Spleen (tissue), 11 donors: ENCODE data around the gene PRKAB1. TPM values are rescaled to one million over a fixed set of nuclear protein-coding genes. Genes with fewer than 3 reads are reported as not detected.

Experiments
- DNase-seq: peaks from one replicate; pipeline ENCODE4 v3.0.0-alpha.2; 2020
- H3K27ac ChIP-seq, 8 donors: fragments of 200-600 bp; sonication (generic) in 7 of 8; 1 replicate in 4 of 8; 2 replicates in 4 of 8; pipeline versions ENCODE4 v1.5.0 to v1.8.0; 2016 to 2021; ENCODE audit warnings: inconsistent platforms in 4 of 8, mild to moderate bottlenecking in 4 of 8, moderate library complexity in 1 of 8
- H3K27me3 ChIP-seq, 7 donors: fragments of 200-600 bp; sonication (generic) in 6 of 7; replicated peaks in 1 of 7; 1 replicate in 4 of 7; 2 replicates in 3 of 7; pipeline versions ENCODE4 v1.5.0 to v1.8.0; 2016 to 2021; ENCODE audit warnings: inconsistent platforms in 3 of 7, mild to moderate bottlenecking in 1 of 7
- H3K36me3 ChIP-seq, 6 donors: fragments of 200-600 bp; sonication (generic) in 5 of 6; 1 replicate in 4 of 6; 2 replicates in 2 of 6; pipeline versions ENCODE4 v1.5.0 to v1.8.0; 2016 to 2021; ENCODE audit warnings: inconsistent platforms in 2 of 6
- H3K4me1 ChIP-seq, 6 donors: fragments of 200-600 bp; sonication (generic) in 5 of 6; 1 replicate in 3 of 6; 2 replicates in 3 of 6; pipeline versions ENCODE4 v1.5.0 to v1.8.0; 2016 to 2021; ENCODE audit warnings: inconsistent platforms in 3 of 6
- H3K4me3 ChIP-seq, 8 donors: fragments of 200-600 bp; sonication (generic) in 7 of 8; 1 replicate in 4 of 8; 2 replicates in 4 of 8; pipeline versions ENCODE4 v1.5.0 to v1.8.0; 2016 to 2021; ENCODE audit warnings: inconsistent platforms in 4 of 8, mild to moderate bottlenecking in 4 of 8, moderate library complexity in 2 of 8
- H3K9me3 ChIP-seq, 8 donors: fragments of 200-600 bp; sonication (generic) in 7 of 8; 1 replicate in 4 of 8; 2 replicates in 4 of 8; pipeline versions ENCODE4 v1.5.0 to v1.8.0; 2016 to 2021; ENCODE audit warnings: inconsistent platforms in 4 of 8
- POLR2A ChIP-seq, 3 donors: fragments of 450-650 bp; IDR thresholded peaks; one replicate each; pipeline ENCODE4 v1.5.1; 2017; ENCODE audit warnings: antibody characterized with exemption in 3 of 3, mild to moderate bottlenecking in 1 of 3
- POLR2AphosphoS5 ChIP-seq, 3 donors: sonication (generic); formaldehyde crosslinking; IDR thresholded peaks; one replicate each; pipeline ENCODE4 v1.5.1; 2017; ENCODE audit warnings: antibody characterized with exemption in 3 of 3
- WGBS, 5 donors: extraction: QIAGEN DNeasy Blood & Tissue Kit in 3 of 5; methylation state at CpG; one replicate each; pipeline versions ENCODE4 v1.1.5 to v1.1.7; 2013 to 2018; 5-methylcytosine and 5-hydroxymethylcytosine counted together
- intact Hi-C: fragments of 100-400 bp; cut with DNase I; formaldehyde crosslinking; loops from one replicate; pipeline ENCODE4 v1.15.0; 2023; ENCODE audit warnings: low total_unique reads
- polyA plus RNA-seq, 3 donors: library from polyadenylated mRNA; stranded (reverse); fragments of 200-250 nt; gene quantifications; one replicate each; pipeline ENCODE4 v1.2.1, GENCODE V29; 2013
- total RNA-seq, 7 donors: library from RNA; depleted of rRNA in 3 of 7; stranded (reverse); fragments of >200 nt in 3 of 7; fragmentation: NEBNext Ultra II Directional in 4 of 7; extraction: Animal tissue kit (Norgen Biotek cat#: 25700) in 4 of 7; gene quantifications; one replicate each; pipeline versions ENCODE4 v1.1.0 to v1.2.1, GENCODE V29; 2016 to 2021
- TF ChIP-seq, protein P1 (sequence below), 11 experiments: fragments of 200-600 bp in 7 of 11; fragments of 450-650 bp in 4 of 11; sonication (generic) in 4 of 11; IDR thresholded peaks in 8 of 11; conservative IDR thresholded peaks in 3 of 11; 1 replicate in 7 of 11; 2 replicates in 4 of 11; pipeline versions ENCODE4 v1.4.0 to v1.8.0; 2016 to 2021; ENCODE audit warnings: antibody characterized with exemption in 11 of 11, inconsistent platforms in 4 of 11, mild to moderate bottlenecking in 1 of 11
- donor health status: healthy with polysubstance abuse.
- donor health status: DM: no; HTN: no; CAD: no; lungs with moderate emphysema.
- donor health status: DM: no; HTN: no; CAD: no.
- donor health status: Bipolar disorder and iron deficiency.
- donor health status: healthy.
- donor health status: DM: no; HTN: no; CAD: no.
- donor health status: DM: yes; HTN: yes; CAD: no.

PRKAB1 gene
- total and polyA plus RNA-seq, 10 donors: 28.3 to 69.2 (median 42.5) TPM

DNA sequence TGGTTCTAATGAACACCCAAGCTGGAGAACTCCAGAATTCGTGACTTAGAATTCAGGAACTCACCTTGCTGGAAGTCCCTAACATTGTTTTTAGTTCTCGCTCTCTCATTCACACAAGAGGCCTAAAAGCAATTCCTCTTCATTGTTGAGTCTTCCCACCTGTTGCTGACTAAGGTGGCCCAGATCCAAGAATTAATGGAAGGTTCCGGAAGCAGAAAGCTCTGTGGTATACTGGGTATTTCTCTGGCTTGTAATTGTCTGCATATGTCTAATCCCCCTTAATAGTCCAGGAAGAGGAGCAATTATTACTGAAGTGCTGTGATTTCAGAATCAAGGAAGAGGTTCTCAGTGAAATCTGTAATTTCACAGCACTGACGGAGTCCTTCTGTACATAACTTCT, 43.0 kb upstream of the PRKAB1 start:
- Histone ChIP-seq H3K27ac (no peak overlapping the region), H3K9me3 (no peaks in the 10 kb centered on the region), H3K4me3 (no peak overlapping the region), H3K36me3 (no peaks in the 10 kb centered on the region), H3K4me1 (no peaks in the 10 kb centered on the region), H3K27me3 (peaks cover 0 to 14% (median 0%) of the 10 kb centered on the region in 7 donors)
- WGBS, 5 donors: 60 to 81% (median 74%) methylated on average over 4 of the region's 4 CpGs
- no peak for TF ChIP-seq POLR2A (IDR thresholded peaks at IDR 0.05)
- no peak for TF ChIP-seq POLR2AphosphoS5 (IDR thresholded peaks at IDR 0.05)
- TF ChIP-seq, protein P1, sequence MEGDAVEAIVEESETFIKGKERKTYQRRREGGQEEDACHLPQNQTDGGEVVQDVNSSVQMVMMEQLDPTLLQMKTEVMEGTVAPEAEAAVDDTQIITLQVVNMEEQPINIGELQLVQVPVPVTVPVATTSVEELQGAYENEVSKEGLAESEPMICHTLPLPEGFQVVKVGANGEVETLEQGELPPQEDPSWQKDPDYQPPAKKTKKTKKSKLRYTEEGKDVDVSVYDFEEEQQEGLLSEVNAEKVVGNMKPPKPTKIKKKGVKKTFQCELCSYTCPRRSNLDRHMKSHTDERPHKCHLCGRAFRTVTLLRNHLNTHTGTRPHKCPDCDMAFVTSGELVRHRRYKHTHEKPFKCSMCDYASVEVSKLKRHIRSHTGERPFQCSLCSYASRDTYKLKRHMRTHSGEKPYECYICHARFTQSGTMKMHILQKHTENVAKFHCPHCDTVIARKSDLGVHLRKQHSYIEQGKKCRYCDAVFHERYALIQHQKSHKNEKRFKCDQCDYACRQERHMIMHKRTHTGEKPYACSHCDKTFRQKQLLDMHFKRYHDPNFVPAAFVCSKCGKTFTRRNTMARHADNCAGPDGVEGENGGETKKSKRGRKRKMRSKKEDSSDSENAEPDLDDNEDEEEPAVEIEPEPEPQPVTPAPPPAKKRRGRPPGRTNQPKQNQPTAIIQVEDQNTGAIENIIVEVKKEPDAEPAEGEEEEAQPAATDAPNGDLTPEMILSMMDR (IDR thresholded peaks at IDR 0.05 in 8 of 11, conservative IDR thresholded peaks at IDR 0.05 in 3 of 11): no peak
- intact Hi-C loops: no loop called here
- DNase-seq: no peak

DNA sequence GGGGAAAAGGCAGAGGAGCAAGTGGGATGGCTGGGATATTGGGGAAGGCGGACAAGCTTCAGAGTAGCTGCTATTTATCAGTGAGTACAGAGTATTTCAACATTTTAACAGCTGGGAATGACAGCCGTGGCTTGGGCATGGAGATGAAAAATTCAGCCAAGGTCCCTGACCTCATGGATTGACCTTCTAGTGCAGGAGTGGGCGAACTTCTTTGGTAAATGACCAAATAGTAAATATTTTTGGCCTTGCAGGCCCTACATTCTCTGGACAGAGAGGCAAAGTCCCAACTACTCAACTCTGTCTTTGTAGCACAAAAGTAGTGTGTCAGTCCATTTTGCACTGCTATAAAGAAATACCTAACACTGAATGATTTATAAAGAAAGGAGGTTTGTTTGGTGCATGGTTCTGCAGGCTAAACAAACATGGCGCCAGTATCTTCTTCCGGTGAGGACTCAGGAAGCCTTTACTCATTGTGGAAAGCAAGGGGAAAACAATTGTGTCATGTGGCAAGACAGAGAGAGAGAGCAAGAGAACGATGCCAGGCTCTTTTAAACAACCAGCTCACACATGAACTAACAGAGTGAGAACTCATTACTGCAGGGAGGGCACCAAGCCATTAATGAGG, 40.8 kb upstream of the PRKAB1 start:
- no peaks in the 10 kb centered on the region for H3K9me3 ChIP-seq
- intact Hi-C loops: no loop called here
- H3K27ac ChIP-seq: no peak overlapping the region
- TF ChIP-seq POLR2A (IDR thresholded peaks at IDR 0.05) (no peak), POLR2AphosphoS5 (IDR thresholded peaks at IDR 0.05) (no peak)
- TF ChIP-seq, protein P1 (IDR thresholded peaks at IDR 0.05 in 8 of 11, conservative IDR thresholded peaks at IDR 0.05 in 3 of 11): no peak
- H3K36me3 ChIP-seq: no peaks in the 10 kb centered on the region
- H3K27me3 ChIP-seq: peaks cover 0 to 14% (median 0%) of the 10 kb centered on the region in 7 donors
- no peak overlapping the region for H3K4me3 ChIP-seq
- no peaks in the 10 kb centered on the region for H3K4me1 ChIP-seq
- DNase-seq: no peak
- WGBS, 5 donors: 68 to 82% (median 78%) methylated on average over 6 of the region's 6 CpGs

DNA sequence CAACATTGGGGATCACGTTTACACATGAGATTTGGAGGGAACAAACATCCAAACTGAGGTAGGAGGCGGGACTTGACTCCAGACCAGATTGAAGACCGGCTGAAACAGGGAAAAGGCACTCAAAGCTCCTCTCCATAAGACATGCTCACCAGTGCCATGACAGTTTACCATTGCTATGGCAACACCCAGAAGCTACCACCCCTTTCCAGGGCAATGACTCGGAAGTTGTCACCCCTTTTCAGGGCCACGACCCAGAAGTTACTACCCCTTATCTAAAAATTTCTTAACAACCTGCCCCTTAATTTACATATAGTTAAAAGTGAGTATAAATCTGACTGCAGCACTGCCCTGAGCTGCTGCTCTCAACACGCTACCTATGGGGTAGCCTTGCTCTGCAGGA, 40.2 kb upstream of the PRKAB1 start:
- no peak overlapping the region for H3K27ac ChIP-seq
- H3K27me3 ChIP-seq: peaks cover 0 to 11% (median 0%) of the 10 kb centered on the region in 7 donors
- DNase-seq: no peak
- no peak overlapping the region for H3K4me3 ChIP-seq
- no peak for TF ChIP-seq POLR2AphosphoS5 (IDR thresholded peaks at IDR 0.05)
- TF ChIP-seq, protein P1 (IDR thresholded peaks at IDR 0.05 in 8 of 11, conservative IDR thresholded peaks at IDR 0.05 in 3 of 11): no peak
- TF ChIP-seq POLR2A (IDR thresholded peaks at IDR 0.05): no peak
- H3K36me3 ChIP-seq: no peaks in the 10 kb centered on the region
- 73 to 89% (median 81%) methylated on average over 6 of the region's 6 CpGs for WGBS, 5 donors
- intact Hi-C loops: no loop called here
- no peaks in the 10 kb centered on the region for H3K9me3 ChIP-seq
- H3K4me1 ChIP-seq: no peaks in the 10 kb centered on the region

DNA sequence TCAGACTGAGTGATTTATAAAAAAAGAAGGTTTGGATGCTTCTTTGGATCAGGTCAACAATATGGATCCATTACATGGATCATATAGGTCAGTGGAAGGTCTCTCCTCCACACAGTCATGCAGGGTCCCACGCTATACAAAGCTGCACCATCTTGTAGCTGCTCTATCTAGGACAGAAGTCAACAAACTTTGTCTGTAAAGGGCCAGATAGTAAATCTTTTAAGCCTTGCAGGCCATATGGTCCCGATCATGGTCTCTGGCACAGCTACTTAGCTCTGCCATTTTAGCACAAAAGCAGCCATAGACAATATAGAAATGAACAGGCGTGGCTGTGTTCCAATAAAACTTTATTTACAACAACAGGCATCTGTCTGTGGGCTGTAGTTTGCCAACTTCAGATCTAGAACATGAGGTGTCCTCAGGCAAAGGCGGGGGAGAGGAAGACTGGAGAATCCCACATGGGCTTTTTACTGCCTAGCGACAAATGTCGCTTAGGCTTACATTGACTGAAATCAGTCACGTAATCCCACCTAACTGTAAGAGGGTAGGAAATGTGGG, 37.6 kb upstream of the PRKAB1 start:
- 86 to 92% (median 91%) methylated on average over 7 of the region's 7 CpGs for WGBS, 5 donors
- no peak for DNase-seq
- intact Hi-C loops: no loop called here
- Histone ChIP-seq H3K27ac (no peak overlapping the region), H3K27me3 (peaks cover 0 to 19% (median 0%) of the 10 kb centered on the region in 7 donors), H3K4me3 (no peak overlapping the region), H3K9me3 (no peaks in the 10 kb centered on the region), H3K36me3 (no peaks in the 10 kb centered on the region), H3K4me1 (no peaks in the 10 kb centered on the region)
- no peak for TF ChIP-seq POLR2AphosphoS5 (IDR thresholded peaks at IDR 0.05)
- TF ChIP-seq, protein P1 (IDR thresholded peaks at IDR 0.05 in 8 of 11, conservative IDR thresholded peaks at IDR 0.05 in 3 of 11): no peak
- no peak for TF ChIP-seq POLR2A (IDR thresholded peaks at IDR 0.05)
